ENCODE measurements around the gene ZSWIM1.

Gene ZSWIM1

GRCh38 chr20:45840700-45841198 lies 40.3 kb upstream of the ZSWIM1 start:
- Histone ChIP-seq H3K4me1 (ENCODE audit: low read depth, poor library complexity, severe bottlenecking) (no peaks in the 10 kb centered on the region), H3K79me2 (ENCODE audit: insufficient read depth, low read depth) (no peaks in the 10 kb centered on the region), H3K27ac (no peak overlapping the region), H4K20me1 (ENCODE audit: insufficient read depth) (no peaks in the 10 kb centered on the region), H3K4me3 (IDR thresholded peaks at IDR 0.05; ENCODE audit: insufficient read depth, low read depth, low read length) (no peak overlapping the region), H3K27me3 (ENCODE audit: insufficient read depth, low read depth) (no peaks in the 10 kb centered on the region), H2AFZ (ENCODE audit: low read depth) (no peak overlapping the region), H3K4me2 (no peak overlapping the region), H3K36me3 (ENCODE audit: insufficient read depth) (no peaks in the 10 kb centered on the region), H3K9ac (no peak overlapping the region)
- no peak for TF ChIP-seq CTCF (conservative IDR thresholded peaks at IDR 0.05; ENCODE audit: low read depth, low read length)

DNA sequence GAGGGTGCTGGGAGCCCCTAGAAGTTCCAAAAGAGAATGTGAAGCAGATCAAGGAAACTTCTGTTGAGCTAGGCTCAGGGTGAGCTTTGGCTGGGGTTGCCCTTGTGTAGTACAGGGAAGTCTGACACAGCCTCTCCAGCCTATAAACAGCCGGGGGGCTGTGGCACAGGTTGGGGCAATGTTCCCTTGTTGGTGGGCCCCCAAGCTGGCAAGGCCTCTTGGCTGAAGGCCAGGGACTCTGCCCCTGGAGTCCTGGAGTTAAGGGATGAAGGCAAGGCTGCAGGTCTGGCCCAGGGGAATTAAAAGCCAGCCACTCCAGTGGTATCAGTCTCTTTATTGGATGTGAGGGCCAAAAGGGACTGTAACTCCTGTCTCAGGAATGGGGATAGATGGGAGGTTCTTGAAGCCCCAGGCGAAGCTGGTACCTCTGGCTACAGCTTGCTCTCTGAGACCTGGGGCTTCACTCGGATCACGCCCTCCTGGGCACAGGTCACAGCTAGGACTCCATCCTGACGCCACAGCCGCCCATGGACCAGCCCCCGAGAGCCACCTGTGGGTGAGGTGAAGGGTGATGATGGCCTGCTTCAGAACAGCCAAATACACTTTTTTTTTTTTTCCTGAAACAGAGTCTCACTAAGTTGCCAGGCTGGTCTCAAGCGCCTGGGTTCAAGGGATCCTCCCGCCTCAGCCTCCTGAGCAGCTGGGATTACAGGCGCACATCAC lies 39.5 kb upstream of the ZSWIM1 start:
- H3K27me3 ChIP-seq (ENCODE audit: insufficient read depth, low read depth): no peaks in the 10 kb centered on the region
- no peak overlapping the region for H3K4me2 ChIP-seq
- H3K27ac ChIP-seq: no peak overlapping the region
- H3K9ac ChIP-seq: no peak overlapping the region
- no peak overlapping the region for H2AFZ ChIP-seq (ENCODE audit: low read depth)
- no peaks in the 10 kb centered on the region for H3K79me2 ChIP-seq (ENCODE audit: insufficient read depth, low read depth)
- H3K4me3 ChIP-seq (IDR thresholded peaks at IDR 0.05; ENCODE audit: insufficient read depth, low read depth, low read length): no peak overlapping the region
- no peaks in the 10 kb centered on the region for H4K20me1 ChIP-seq (ENCODE audit: insufficient read depth)
- H3K4me1 ChIP-seq (ENCODE audit: low read depth, poor library complexity, severe bottlenecking): no peaks in the 10 kb centered on the region
- H3K36me3 ChIP-seq (ENCODE audit: insufficient read depth): no peaks in the 10 kb centered on the region
- no peak for TF ChIP-seq CTCF (conservative IDR thresholded peaks at IDR 0.05; ENCODE audit: low read depth, low read length)

GRCh38 chr20:45842169-45842812 lies 38.7 kb upstream of the ZSWIM1 start:
- Histone ChIP-seq H3K36me3 (ENCODE audit: insufficient read depth) (no peaks in the 10 kb centered on the region), H2AFZ (ENCODE audit: low read depth) (no peak overlapping the region), H3K4me3 (IDR thresholded peaks at IDR 0.05; ENCODE audit: insufficient read depth, low read depth, low read length) (no peak overlapping the region), H4K20me1 (ENCODE audit: insufficient read depth) (no peaks in the 10 kb centered on the region), H3K4me1 (ENCODE audit: low read depth, poor library complexity, severe bottlenecking) (no peaks in the 10 kb centered on the region), H3K27me3 (ENCODE audit: insufficient read depth, low read depth) (no peaks in the 10 kb centered on the region), H3K4me2 (no peak overlapping the region), H3K9ac (no peak overlapping the region), H3K79me2 (ENCODE audit: insufficient read depth, low read depth) (no peaks in the 10 kb centered on the region), H3K27ac (no peak overlapping the region)
- no peak for TF ChIP-seq CTCF (conservative IDR thresholded peaks at IDR 0.05; ENCODE audit: low read depth, low read length)

- no peak for TF ChIP-seq CTCF (conservative IDR thresholded peaks at IDR 0.05; ENCODE audit: low read depth, low read length)
- Histone ChIP-seq H3K9ac (no peak overlapping the region), H2AFZ (ENCODE audit: low read depth) (no peak overlapping the region), H3K27me3 (ENCODE audit: insufficient read depth, low read depth) (no peaks in the 10 kb centered on the region), H3K36me3 (ENCODE audit: insufficient read depth) (no peaks in the 10 kb centered on the region), H3K4me1 (ENCODE audit: low read depth, poor library complexity, severe bottlenecking) (no peaks in the 10 kb centered on the region), H3K4me2 (no peak overlapping the region), H3K79me2 (ENCODE audit: insufficient read depth, low read depth) (no peaks in the 10 kb centered on the region), H3K27ac (no peak overlapping the region), H3K4me3 (IDR thresholded peaks at IDR 0.05; ENCODE audit: insufficient read depth, low read depth, low read length) (no peak overlapping the region), H4K20me1 (ENCODE audit: insufficient read depth) (no peaks in the 10 kb centered on the region)
These were observed 37.5 kb upstream of the ZSWIM1 start for GRCh38 chr20:45843506-45843905.
